Caco-2 (cell line): ENCODE results near the gene RALGPS1. TPM values are rescaled to one million over a fixed set of nuclear protein-coding genes. Genes with fewer than 3 reads are reported as not detected.

Source experiments
- BruUV-seq: library from RNA; stranded (reverse); fragments of 400-500 nt; replicated peaks from 2 replicates; lab custom pipeline; 2021; lab: Mats Ljungman, UMichigan
- CTCF ChIA-PET: fragments of 300-600 bp; sonication (Branson Sonifier 250); formaldehyde crosslinking; loops from one replicate; lab custom pipeline; 2022; ENCODE audit warnings: antibody characterized with exemption; lab: Charles Lee
- POLR2A ChIA-PET: fragments of 300-600 bp; sonication (Branson Sonifier 250); formaldehyde crosslinking; loops from one replicate; lab custom pipeline; 2022; ENCODE audit warnings: antibody characterized with exemption; lab: Charles Lee
- DNase-seq, 2 experiments: peaks; one replicate each; pipeline versions ENCODE4 v3.0.0 to v3.0.0-alpha.2; 2020 to 2022
- H3K27me3 ChIP-seq: replicated peaks from 2 replicates; pipeline ENCODE4 v1.6.0; 2011; ENCODE audit warnings: low read length; ENCODE audit not compliant: control insufficient read depth, insufficient read depth
- H3K36me3 ChIP-seq: 2 replicates; pipeline ENCODE4 v1.5.1; 2011; ENCODE audit warnings: low read length; ENCODE audit not compliant: control insufficient read depth, insufficient read depth
- H3K4me1 ChIP-seq: fragments of 250-450 bp; sonication (Bioruptor Pico); 2 replicates; pipeline ENCODE4 v1.5.1; 2020; ENCODE audit warnings: mild to moderate bottlenecking
- H3K4me3 ChIP-seq: 2 replicates; pipeline ENCODE4 v1.5.1; 2011; ENCODE audit warnings: low read depth, mild to moderate bottlenecking, control low read depth, low read length
- H3K9me3 ChIP-seq: fragments of 250-450 bp; sonication (Bioruptor Pico); 2 replicates; pipeline ENCODE4 v1.5.1; 2020; ENCODE audit warnings: mild to moderate bottlenecking, moderate library complexity
- H3K27ac Mint-ChIP-seq: one replicate; pipeline ENCODE4 v1.8.0; 2022; ENCODE audit warnings: mixed read lengths; ENCODE audit not compliant: unreplicated experiment
- H3K27me3 Mint-ChIP-seq: one replicate; pipeline ENCODE4 v1.8.0; 2022; ENCODE audit warnings: mixed read lengths; ENCODE audit not compliant: insufficient read depth, unreplicated experiment
- H3K36me3 Mint-ChIP-seq: one replicate; pipeline ENCODE4 v1.8.0; 2022; ENCODE audit warnings: mild to moderate bottlenecking, mixed read lengths; ENCODE audit not compliant: insufficient read depth, unreplicated experiment
- H3K4me1 Mint-ChIP-seq: one replicate; pipeline ENCODE4 v1.8.0; 2022; ENCODE audit warnings: low read depth, mixed read lengths; ENCODE audit not compliant: unreplicated experiment
- H3K4me3 Mint-ChIP-seq: one replicate; pipeline ENCODE4 v1.8.0; 2022; ENCODE audit warnings: mild to moderate bottlenecking, moderate library complexity, mixed read lengths; ENCODE audit not compliant: unreplicated experiment
- H3K9me3 Mint-ChIP-seq: one replicate; pipeline ENCODE4 v1.8.0; 2022; ENCODE audit warnings: mixed read lengths; ENCODE audit not compliant: unreplicated experiment
- intact Hi-C: fragments of 100-400 bp; cut with micrococcal nuclease; formaldehyde crosslinking; loops from one replicate; pipeline ENCODE4 v1.10.0; 2022; ENCODE audit not compliant: unreplicated experiment
- total RNA-seq: library from RNA; stranded (reverse); gene quantifications from 2 replicates; pipeline ENCODE4 v1.2.3, GENCODE V29; 2022
- TF ChIP-seq, protein P1 (sequence below), 2 experiments: fragments of 200-600 bp in 1 of 2; IDR thresholded peaks; 1 replicate in 1 of 2; 2 replicates in 1 of 2; pipeline versions ENCODE4 v1.5.1 to v1.8.0; 2011 to 2022; ENCODE audit warnings: antibody characterized with exemption in 1 of 2, control low read depth in 1 of 2, inconsistent platforms in 1 of 2, low read depth in 1 of 2, low read length in 1 of 2, mild to moderate bottlenecking in 1 of 2, moderate library complexity in 1 of 2; ENCODE audit not compliant: insufficient read depth in 1 of 2, severe bottlenecking in 1 of 2, unreplicated experiment in 1 of 2

The RALGPS1 gene
- total RNA-seq, 1 experiment from 2014 or later = 41.5 TPM

DNA sequence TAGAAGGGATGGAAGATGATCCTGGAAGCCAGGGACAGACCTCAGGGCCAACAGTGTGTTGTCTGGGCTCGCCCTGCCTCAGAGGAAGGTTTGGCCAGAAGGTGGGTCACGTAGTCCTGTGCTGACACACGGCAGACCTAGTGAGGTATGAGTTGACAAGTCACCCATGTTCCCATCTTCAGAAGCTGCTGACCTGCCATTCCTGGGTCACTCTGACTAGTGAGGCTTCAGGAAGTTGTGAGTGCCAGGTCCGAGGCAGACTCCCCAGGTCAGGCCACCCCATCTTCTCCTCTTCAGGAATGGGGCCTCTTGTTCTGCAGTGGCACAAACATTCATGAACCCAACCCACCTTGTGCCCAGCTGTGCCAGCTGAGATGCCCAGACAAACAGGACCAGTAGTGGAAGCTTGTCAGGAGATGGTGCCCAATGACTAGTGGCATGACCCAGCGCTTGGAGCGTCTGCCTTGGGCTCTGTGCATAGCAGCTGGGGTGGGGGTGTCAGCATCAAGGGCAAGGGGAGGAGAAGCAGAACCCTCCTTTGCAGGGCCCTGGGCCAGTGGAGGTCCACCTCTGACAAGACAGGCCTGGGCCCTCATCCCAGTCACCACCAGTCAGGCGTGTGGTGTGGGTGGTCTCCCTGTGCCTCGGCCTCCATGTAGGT is 224.6 kb downstream of the RALGPS1 start:
- Mint-ChIP-seq H3K36me3 (peaks cover 6% of the 10 kb centered on the region), H3K4me1 (peaks cover 7% of the 10 kb centered on the region), H3K27me3 (no peaks in the 10 kb centered on the region), H3K9me3 (no peaks in the 10 kb centered on the region), H3K27ac (no peak overlapping the region), H3K4me3 (no peak overlapping the region)
- Histone ChIP-seq H3K9me3 (no peaks in the 10 kb centered on the region; the same call in 1 of the 2 replicates), H3K4me3 (no peak overlapping the region), H3K4me1 (no peaks in the 10 kb centered on the region), H3K36me3 (no peaks in the 10 kb centered on the region; the same call in 1 of the 2 replicates), H3K27me3 (no peaks in the 10 kb centered on the region)
- ChIA-PET CTCF (no interaction called here), POLR2A (no interaction called here)
- no TSS peak for BruUV-seq
- intact Hi-C loops = no loop called here
- TF ChIP-seq, protein P1, sequence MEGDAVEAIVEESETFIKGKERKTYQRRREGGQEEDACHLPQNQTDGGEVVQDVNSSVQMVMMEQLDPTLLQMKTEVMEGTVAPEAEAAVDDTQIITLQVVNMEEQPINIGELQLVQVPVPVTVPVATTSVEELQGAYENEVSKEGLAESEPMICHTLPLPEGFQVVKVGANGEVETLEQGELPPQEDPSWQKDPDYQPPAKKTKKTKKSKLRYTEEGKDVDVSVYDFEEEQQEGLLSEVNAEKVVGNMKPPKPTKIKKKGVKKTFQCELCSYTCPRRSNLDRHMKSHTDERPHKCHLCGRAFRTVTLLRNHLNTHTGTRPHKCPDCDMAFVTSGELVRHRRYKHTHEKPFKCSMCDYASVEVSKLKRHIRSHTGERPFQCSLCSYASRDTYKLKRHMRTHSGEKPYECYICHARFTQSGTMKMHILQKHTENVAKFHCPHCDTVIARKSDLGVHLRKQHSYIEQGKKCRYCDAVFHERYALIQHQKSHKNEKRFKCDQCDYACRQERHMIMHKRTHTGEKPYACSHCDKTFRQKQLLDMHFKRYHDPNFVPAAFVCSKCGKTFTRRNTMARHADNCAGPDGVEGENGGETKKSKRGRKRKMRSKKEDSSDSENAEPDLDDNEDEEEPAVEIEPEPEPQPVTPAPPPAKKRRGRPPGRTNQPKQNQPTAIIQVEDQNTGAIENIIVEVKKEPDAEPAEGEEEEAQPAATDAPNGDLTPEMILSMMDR (IDR thresholded peaks at IDR 0.05; ENCODE audit: insufficient read depth in 1 of 2, low read depth in 1 of 2, low read length in 1 of 2, severe bottlenecking in 1 of 2, unreplicated experiment in 1 of 2) = no peak
- no peak for DNase-seq

DNA sequence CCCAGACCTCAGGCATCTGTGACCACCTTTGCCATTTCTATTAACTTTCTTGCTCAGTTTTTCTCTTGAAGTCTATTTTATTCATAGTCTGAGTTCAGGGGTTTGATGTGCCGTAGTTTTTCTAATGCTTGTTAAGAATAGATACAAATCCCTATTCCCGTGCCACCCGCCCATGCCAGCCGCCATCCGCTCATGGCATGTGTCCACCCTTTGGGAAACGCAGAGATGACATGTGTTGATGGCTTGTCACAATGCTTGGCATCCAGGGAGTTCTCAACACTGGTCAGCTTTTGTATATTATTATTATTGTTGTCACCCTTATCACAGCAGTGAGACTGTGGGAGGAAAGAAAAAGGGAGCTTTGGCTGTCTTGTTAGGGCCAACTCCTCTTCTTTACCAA is 225.2 kb downstream of the RALGPS1 start:
- Histone ChIP-seq H3K36me3 (no peaks in the 10 kb centered on the region; the same call in 1 of the 2 replicates), H3K27me3 (no peaks in the 10 kb centered on the region), H3K9me3 (no peaks in the 10 kb centered on the region; the same call in 1 of the 2 replicates), H3K4me3 (no peak overlapping the region), H3K4me1 (no peaks in the 10 kb centered on the region)
- Mint-ChIP-seq H3K27ac (no peak overlapping the region), H3K27me3 (no peaks in the 10 kb centered on the region), H3K4me1 (peaks cover 7% of the 10 kb centered on the region), H3K36me3 (peaks cover 6% of the 10 kb centered on the region), H3K9me3 (no peaks in the 10 kb centered on the region), H3K4me3 (no peak overlapping the region)
- DNase-seq = no peak
- intact Hi-C loops = no loop called here
- ChIA-PET POLR2A (no interaction called here), CTCF (no interaction called here)
- no TSS peak for BruUV-seq
- TF ChIP-seq, protein P1 (IDR thresholded peaks at IDR 0.05; ENCODE audit: insufficient read depth in 1 of 2, low read depth in 1 of 2, low read length in 1 of 2, severe bottlenecking in 1 of 2, unreplicated experiment in 1 of 2) = no peak

DNA sequence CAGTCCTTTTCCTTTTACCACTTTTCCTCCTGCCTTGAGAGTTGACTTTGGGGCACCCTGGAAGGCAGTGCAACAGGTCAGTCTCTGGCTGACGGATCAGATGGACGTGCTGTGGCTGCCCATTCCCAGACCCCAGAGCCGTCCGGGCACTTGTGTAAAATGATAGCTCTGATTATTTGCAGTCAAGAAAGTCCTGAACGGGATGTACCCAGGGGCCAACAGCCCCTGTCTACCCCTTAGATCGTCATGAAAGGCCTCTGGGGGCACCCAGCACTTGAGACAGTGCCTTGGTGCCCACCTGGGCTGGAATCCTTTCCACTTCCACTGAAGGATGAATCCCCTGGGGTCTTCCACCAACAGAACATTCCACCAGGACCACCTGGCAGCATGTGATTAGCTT is 225.6 kb downstream of the RALGPS1 start:
- H3K9me3 Mint-ChIP-seq = no peaks in the 10 kb centered on the region
- no peak overlapping the region for H3K27ac Mint-ChIP-seq
- peaks cover 6% of the 10 kb centered on the region for H3K36me3 Mint-ChIP-seq
- ChIA-PET CTCF (no interaction called here), POLR2A (no interaction called here)
- Histone ChIP-seq H3K36me3 (no peaks in the 10 kb centered on the region; the same call in 1 of the 2 replicates), H3K9me3 (no peaks in the 10 kb centered on the region; the same call in 1 of the 2 replicates), H3K27me3 (no peaks in the 10 kb centered on the region), H3K4me3 (no peak overlapping the region), H3K4me1 (no peaks in the 10 kb centered on the region)
- DNase-seq = no peak
- H3K4me1 Mint-ChIP-seq = peaks cover 7% of the 10 kb centered on the region
- no peaks in the 10 kb centered on the region for H3K27me3 Mint-ChIP-seq
- TF ChIP-seq, protein P1 (IDR thresholded peaks at IDR 0.05; ENCODE audit: insufficient read depth in 1 of 2, low read depth in 1 of 2, low read length in 1 of 2, severe bottlenecking in 1 of 2, unreplicated experiment in 1 of 2) = no peak
- no peak overlapping the region for H3K4me3 Mint-ChIP-seq
- intact Hi-C loops = no loop called here
- no TSS peak for BruUV-seq
